GM19395 (cell line): ENCODE measurements around the gene SCAMP4.
"Not testable (repeated sequence)": the region's sequence is repeated elsewhere in the genome, so short reads cannot be mapped to it uniquely, and the experiment has no call there.

Experiments used
- ATAC-seq: cut with Tn5 transposase; IDR thresholded peaks from one replicate; pipeline ENCODE4 v1.9.1; 2021; ENCODE audit warnings: mild to moderate bottlenecking, moderate library complexity; ENCODE audit not compliant: unreplicated experiment

Gene SCAMP4

DNA sequence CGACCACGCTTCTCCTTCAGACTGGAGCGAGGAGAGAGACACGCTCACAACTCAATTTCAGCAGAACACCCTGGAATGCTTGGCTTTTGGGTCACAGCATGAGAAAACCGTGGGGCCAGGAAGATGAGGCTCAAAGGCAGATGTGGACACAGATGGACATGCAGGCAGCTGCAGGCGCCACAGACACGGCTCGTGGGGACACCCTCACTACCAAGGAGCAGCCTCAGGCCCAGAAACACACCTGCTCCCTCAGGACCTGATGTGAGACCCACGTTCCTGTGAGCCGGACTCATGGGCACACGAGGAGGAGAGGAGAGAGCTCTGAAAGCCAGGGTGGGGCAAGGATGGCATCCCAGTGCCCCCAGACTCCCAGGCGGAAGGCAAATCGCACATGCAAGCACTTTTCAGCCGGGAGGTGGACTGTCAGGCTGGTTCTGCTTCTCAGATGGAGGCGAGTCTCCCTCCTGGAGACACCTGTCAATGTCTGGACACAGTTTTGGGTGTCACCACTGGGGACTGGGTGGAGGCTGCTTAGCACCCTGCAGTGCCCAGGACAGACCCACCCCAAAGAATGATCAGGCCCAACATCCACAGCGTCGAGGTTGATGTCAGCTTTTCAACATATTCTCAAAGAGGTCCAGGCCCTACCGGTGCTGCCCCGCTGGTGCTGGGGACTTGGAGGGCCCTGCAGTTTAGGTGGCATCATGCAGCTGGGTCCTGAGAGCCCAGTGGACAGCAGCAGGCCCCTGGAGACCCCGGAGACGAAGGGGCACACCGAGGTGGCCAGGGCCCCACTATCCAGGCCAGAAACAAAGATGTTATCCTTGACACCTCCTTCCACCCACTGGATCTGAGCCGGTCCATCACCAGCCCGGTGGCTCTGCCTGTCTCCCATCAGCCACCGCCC lies 22.2 kb upstream of the SCAMP4 start:
- ATAC-seq, result no peak

DNA sequence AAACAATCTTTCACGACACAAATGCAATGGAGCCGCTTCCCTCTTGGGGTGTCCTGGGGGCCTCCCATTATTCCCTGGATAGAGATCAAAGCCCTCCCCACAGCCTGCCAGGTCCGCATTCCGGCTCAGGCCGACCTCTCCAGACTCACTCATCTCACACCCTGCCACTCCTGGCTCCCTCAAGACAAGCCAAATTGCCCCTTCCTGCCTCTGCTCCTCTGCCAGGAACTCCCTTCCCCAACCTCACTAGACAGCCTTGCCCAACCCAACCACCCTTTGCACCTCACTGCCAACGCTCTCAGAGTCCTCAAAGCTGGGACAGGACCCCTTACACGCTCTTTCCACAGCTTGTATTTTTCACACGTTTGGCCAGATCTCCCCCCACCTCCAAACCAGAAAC lies 21.4 kb upstream of the SCAMP4 start:
- ATAC-seq, result no peak

DNA sequence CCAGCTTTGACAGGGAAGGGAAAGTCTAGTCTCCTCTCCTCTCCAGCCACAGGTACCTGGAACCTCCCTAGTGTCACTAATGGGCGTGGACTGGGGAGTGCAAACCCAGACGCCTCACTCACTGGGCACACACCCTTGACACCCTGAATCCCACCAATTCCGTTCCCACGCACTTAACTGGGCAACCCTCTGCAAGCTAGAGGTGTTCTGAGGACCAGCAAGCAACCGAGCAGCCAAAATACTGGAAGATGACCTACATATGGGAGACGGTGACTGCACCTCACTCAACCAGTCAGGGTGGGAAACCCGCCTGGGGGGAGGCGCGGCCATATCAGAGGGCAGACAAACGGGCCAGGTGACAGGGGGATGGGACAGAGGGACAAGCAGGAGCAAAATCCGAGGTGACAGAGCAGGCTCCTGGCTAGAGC lies 20.9 kb upstream of the SCAMP4 start:
- no peak for ATAC-seq

DNA sequence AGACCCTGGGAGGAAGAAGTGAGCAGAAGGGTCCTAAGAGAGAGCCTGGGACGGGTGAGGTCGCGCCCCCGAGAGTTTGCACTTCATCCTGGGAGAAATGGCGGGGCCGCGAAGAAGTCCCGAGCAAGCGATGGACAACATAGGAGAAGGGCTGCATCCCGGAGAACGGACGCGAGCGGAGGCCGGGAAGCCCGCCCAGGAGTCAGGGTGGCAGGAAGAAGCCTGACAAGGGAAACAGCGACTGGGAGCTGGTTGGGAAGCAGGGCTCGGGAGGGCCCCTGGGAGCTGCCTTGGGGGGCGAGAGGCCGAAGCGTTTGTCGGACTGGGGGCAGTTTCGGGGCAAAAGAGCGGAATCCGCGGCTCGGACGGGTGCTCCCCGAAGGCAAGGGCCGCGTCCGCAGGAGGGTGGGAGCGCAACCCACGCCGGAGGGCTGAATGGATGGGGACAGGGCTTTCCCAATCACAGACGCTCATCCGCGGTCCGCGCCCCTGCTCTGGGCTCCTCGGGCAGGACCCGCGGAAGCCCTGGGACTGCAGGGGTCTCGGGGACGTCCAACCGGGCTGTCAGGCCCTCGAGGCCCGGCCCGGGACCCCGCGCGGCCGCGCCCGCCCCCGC lies 20.4 kb upstream of the SCAMP4 start:
- ATAC-seq, result peak; percentile 31

DNA sequence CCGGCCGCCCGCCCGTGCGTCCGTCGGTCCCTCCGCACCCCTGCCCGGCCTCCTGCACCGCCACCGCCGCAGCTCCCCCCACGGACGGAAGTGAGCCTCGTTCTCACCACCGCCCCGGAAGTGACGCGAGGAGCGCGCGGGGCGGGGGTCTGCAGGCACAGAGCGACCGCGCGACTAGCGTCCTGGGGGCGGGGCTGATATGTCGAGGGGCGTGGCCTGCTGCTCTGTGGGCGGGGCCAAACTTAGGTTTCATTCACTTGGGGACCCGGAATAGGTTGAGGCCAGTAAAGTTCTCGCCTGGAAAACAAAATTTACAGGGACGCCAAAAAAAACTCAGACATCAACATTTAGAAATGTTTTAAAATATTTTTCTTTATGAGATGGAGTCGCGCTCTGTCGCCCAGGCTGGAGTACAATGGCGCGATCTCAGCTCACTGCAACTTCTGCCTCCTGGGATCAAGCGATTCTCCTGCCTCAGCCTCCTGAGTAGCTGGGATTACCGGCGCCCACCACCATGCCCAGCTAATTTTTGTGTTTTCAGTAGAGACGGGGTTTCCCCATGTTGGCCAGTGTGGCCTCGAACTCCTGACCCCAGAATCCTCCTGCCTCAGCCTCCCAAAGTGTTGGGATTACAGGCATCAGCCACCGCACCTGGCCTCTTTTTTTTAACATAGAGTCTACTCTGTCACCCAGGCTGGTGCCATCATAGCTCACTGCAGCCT lies 19.6 kb upstream of the SCAMP4 start, which contains the start of gene ABHD17A:
ABHD17A (minus strand) TSS at position 99 of the 722 bp plus-strand sequence. CDS start 3,930 bp downstream, outside the sequence.
- ATAC-seq, result peak; percentile 70

DNA sequence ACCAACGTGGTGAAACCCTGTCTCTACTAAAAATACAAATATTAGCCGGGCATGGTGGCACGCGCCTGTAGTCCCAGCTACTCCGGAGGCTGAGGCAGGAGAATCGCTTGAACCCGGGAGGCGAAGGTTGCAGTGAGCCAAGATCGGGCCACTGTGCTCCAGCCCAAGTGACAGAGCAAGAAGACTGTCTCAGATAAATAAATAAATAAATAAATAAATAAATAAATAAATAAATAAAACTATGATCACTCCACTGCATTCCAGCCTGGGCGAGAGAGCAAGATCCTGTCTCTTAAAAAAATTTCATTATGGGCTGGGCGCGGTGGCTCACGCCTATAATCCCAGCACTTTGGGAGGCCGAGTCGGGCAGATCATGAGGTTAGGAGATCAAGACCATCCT lies 18.8 kb upstream of the SCAMP4 start:
- ATAC-seq, result not testable (repeated sequence)

DNA sequence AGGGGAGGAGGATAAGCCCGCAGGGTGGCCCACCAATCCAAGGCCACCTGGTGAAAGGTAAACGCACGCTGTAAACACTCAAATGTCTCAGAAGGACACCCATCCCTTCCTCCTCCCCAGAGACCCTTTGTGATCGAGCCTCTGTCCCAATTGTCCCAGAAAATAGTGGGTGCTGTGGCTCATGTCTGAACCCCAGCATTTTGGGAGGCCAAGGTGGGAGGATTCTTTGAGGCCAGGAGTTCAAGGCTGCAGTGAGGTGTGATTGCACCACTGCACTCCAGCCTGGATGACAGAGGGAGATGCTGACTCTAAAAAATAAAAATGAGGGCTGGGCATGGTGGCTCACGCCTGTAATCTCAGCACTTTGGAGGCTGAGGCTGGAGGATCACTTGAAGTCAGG lies 16.8 kb upstream of the SCAMP4 start:
- ATAC-seq, result no peak

DNA sequence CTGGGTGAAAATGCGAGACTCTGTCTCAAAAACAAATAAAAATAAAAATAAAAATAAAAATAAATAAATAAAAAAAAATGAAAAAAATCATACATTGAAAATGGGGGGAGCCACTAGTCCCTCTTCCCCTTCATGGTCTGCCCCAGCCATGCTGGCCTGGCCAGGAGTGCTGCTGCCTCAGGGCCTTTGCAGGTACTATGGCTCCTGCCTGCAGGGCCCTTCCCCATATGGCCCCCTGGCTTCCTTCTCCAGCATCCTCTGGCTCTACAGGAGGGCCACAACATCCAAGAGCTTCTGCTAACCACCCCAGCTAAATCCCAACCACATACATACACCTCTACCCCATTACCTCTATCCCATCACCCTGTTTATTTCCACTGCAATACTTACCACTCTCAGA lies 15.3 kb upstream of the SCAMP4 start:
- no peak for ATAC-seq

DNA sequence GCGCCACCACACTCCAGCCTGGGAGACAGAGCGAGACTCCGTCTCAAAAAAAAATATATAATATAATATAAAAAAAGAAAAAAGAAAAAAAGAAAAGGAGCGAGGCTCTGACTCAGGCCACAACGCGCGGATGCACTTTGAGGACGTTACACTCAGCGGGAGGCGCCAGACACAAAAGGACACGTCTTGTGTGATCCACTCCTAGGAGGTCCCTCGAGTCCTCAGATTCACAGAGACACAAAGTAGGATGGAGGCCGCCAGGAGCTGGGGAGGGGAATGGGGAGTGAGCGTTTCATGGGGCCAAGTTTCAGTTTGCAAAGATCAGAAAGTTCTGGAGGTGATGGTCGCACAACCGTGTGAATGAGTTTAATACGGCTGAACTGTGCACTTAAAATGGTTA lies 11.4 kb upstream of the SCAMP4 start:
- no peak for ATAC-seq

DNA sequence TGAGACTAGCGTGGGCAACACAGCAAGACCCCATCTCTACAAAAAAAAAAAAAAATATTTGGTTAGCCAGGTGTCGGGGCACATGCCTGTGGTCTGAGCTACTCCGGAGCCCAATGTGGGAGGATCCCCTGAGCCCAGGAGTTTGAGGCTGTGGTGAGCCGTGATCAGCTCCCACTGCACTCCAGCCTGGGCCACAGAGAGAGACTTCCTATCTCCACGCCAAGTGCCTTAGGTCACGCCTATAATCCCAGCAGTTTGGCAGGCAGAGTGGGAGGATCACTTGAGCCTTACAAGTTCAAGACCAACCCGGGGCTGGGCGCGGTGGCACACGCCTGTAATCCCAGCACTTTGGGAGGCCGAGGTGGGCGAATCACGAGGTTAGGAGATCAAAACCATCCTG lies 8.7 kb upstream of the SCAMP4 start:
- no peak for ATAC-seq

DNA sequence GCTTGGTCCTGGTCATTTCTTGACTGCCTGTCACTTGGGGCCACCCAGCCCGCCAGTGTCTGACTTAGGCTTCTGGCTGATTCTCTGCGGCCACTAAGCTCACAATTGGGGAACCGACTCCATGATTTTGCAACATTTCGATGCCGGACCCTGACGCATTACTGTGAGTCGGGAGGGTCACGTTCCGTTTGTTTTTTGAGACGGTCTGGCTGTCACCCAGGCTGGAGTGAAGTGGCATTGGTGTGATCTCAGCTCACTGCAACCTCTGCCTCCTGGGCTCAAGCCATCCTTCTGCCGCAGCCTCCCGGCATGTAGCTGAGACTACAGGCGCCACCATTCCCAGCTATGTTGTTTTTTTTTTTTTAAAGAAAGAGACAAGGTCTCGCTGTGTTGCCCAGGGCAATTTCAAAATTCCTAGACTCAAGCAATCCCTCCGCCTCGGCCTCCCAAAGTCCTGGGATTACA lies 3.2 kb upstream of the SCAMP4 start:
- no peak for ATAC-seq

DNA sequence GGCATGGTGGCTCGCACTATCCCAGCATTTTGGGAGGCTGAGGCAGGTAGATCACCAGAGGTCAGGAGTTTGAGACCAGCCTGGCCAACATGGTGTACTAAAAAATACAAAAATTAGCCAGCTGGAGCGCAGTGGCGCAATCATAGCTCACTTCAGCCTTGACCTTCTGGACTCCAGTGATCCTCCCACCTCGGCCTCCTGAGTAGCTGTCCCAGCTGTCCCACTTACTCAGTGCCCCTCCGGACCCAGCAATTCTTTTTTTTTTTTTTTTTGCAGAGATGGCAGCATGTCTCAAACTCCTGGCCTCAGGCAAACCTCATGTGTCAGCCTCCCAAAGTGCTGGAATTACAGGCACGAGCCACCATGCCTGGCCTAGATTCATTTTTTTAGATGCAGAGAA lies 2.3 kb upstream of the SCAMP4 start:
- no peak for ATAC-seq

DNA sequence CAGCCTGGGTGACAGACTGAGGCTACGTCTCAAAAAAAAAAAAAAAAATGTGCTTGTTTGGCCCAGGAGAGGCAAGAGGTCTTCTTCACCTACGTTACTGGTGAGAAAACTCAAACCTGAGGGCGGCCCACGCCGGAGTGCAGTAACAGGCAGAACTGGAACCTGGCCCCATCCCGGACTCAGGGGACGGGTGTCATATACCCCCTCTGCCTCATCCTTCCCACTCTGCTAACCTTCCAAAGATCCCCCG lies 414 bp upstream of the SCAMP4 start:
- peak; percentile 21 for ATAC-seq

DNA sequence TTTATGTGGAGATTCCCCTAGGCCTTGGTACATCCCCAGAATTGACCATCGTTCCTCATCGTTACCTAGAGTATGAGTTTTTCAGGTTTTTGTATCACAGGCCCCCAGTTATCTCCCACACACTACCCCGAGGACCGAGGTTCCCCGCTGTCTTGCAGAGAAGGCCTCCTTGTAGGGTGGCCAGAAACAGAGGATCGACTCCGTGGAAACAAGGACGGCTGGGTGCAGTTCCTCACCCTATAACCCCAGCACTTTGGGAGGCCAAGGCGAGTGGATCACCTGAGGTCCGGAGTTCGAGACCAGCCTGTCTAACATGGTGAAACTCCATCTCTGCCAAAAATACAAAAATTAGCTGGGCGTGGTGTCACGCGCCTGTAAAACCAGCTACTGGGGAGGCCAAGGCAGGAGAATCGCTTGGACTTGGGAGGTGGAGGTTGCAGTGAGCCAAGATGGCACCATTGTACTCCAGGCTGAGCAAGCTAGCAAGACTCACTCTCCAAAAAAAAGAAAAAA lies 720 bp downstream of the SCAMP4 start:
- ATAC-seq, result no peak

DNA sequence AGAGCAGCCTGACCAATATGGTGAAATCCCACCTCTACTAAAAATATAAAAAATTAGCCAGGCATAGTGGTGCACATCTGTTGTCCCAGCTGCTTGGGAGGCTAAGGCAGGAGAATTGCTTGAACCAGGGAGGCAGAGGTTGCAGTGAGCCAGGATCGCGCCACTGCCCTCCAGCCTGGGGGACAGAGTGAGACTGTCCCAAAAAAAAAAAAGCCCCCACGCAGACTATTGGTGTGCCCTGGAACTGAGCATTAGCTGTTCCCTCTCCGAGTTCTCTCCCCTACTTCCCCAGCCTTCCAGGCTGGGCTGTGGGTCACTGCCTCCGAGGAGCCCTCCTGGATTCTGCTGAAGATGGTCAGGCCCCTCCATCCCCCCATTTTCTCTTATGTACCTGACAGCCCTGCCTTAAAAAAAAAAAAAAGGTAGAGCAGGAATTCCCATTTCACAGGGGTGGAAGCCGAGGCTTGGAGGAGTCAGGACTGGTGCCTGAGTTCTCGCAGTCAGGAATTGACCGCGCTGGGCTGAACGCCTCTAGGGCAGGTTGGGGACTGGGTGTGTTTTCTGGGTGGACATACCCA lies 1.9 kb downstream of the SCAMP4 start:
- ATAC-seq, result no peak

DNA sequence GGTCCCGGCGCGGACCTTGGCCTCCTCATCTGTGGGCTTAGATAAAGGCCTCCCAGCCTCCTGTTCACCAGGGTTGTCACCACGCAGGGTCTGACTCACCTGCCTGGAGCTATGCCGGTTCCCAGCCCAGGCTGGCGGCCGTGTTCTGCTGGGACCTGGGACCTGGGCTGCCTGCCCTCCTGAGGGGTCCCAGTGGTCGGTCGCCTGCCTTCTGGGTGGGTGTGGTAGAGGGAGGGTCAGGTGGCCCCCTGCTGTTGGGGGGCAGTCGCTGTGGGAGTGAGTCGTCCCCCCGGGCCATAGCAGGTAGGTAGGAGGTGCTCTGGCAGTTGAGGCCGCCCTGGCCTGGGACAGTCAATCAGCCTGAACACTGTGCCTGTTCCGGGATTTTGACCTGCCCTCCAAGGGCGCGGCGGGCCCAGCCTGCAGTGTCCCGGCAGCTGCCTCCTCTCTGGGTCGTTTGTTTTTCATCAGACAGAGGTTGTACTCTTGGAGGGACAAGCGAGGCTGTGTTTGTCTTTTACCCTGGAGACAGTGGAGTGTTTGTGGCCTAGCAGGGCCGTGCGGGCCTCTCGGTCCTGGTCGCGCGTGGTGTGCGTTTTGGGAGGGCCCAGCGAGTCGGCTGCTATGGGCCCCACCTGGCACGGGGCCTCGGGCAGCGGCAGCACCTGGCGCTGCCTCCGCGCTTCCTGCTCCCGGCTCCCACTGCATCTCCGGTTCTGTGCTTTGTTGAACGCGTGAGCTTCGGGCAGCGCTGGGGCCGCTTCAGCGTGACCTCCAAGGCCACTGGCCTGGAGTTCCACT lies 2.6 kb downstream of the SCAMP4 start:
- ATAC-seq, result no peak

DNA sequence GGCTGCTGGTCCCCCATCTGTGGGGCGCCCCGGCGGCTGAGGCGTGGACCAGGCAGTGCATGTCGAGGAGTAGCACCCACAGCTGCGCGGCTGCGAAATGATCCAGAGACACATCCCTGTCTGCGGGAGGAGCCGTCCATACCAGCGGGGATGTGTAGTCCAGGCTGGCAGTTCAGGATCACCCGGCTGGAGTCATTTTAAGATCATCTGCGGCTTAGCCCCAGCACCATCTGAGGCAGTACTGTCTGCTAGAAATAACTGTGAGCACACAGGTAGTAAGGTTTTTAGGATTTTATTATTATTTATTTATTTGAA lies 3.1 kb downstream of the SCAMP4 start:
- ATAC-seq, result no peak

DNA sequence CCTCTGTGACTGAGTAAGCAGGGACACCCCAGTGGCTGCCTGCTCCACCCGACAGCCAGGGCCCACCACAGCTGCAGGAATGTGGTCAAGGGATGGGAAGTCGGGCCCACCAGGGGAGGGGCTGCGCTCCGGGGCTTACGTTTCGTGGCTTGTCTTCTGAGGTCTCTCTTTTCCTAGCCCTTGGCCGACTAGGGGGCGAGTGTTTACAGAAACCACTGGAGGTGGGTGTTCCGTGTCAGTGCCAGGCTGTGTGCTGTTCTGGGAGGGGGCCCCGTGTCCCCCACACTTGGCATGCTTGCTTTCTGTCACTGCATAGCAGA lies 4.5 kb downstream of the SCAMP4 start:
- no peak for ATAC-seq

DNA sequence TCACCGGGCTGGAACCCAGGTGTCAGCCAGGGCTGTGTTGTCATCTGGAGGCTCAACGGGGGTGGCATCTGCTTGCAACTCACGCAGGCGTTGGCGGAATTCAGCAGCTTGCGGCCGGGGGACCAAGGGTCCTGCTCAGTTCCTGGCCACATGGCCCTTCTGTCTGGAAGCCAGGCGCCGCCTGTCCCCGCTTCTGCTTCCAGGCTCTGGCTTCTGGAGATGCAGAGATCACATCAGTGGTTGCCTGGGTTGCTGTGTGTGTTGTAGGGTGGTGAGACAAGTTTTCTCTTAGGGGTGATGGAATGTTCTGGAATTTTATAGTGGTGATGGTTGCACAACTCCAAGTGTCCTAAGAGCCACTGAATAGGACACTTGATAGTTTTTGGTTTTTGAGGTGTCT lies 5.0 kb downstream of the SCAMP4 start:
- no peak for ATAC-seq

DNA sequence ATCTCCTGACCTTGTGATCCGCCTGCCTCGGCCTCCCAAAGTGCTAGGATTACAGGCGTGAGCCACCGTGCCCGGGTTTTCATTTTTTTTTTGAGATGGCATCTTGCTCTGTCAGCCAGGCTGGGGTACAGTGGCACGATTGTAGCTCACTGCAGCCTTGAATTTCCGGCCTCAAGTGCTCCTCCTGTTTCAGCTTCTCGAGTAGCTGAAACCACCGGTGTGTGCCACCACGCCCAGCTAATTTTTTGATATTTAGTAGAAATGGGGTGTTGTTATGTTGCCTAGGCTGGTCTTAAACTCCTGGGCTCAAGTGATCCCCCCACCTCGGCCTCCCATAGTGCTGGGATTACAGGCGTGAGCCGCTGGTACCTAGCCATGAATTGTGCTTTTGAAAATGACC lies 5.9 kb downstream of the SCAMP4 start:
- no peak for ATAC-seq

DNA sequence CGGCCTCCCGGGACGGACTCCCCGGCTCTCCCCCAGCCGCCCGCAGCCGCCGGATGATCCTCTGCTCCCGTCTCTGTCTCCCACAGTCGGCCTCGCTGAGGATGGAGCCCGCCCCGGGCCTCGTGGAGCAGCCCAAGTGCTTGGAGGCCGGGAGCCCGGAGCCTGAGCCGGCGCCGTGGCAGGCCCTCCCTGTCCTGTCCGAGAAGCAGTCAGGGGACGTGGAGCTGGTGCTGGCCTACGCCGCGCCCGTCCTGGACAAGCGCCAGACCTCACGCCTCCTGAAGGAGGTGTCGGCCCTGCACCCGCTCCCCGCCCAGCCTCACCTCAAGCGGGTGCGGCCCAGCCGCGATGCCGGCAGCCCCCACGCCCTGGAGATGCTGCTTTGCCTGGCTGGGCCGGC lies 6.8 kb downstream of the SCAMP4 start:
- ATAC-seq, result no peak
